Cardiac fibroblast (primary cell): ENCODE data around the gene MYO9A.
"Not testable (repeated sequence)": the region's sequence is repeated elsewhere in the genome, so short reads cannot be mapped to it uniquely, and the experiment has no call there.

Experiments
- DNase-seq, 2 donors: peaks; one replicate each; pipeline versions ENCODE4 v3.0.0 to v3.0.0-alpha.2; 2010; ENCODE audit warnings: low read depth in 2 of 2
- H3K4me3 ChIP-seq, 2 donors: replicated peaks in 1 of 2; 1 replicate in 1 of 2; 2 replicates in 1 of 2; pipeline ENCODE4 v1.5.1; 2011; ENCODE audit warnings: low read depth in 2 of 2, low read length in 2 of 2, mild to moderate bottlenecking in 2 of 2, moderate library complexity in 1 of 2
- TF ChIP-seq, protein P1 (sequence below): IDR thresholded peaks from one replicate; pipeline ENCODE4 v1.5.1; 2011; ENCODE audit warnings: low read depth, mild to moderate bottlenecking, low read length, inconsistent platforms

MYO9A gene

DNA sequence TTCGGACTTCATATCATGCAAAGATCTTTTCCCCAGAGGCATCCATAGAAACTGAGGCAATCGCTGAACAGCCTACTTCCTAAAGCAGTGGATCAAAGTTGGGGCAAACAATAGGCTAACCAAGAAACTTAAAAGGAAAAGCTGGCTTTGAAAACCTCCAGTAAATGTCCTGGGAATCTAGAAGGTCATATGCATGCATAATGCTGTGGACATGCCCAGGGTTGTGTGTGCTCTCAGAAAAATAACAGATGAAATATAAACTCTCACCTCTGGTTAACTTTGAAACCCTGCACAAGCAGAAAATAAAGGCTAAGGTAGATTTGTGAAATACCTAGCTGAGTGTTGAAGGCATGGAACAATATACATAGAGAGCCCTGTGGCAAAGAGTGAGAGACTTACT lies 96.3 kb downstream of the MYO9A start:
- no peak for DNase-seq
- no peak overlapping the region for H3K4me3 ChIP-seq
- TF ChIP-seq, protein P1, sequence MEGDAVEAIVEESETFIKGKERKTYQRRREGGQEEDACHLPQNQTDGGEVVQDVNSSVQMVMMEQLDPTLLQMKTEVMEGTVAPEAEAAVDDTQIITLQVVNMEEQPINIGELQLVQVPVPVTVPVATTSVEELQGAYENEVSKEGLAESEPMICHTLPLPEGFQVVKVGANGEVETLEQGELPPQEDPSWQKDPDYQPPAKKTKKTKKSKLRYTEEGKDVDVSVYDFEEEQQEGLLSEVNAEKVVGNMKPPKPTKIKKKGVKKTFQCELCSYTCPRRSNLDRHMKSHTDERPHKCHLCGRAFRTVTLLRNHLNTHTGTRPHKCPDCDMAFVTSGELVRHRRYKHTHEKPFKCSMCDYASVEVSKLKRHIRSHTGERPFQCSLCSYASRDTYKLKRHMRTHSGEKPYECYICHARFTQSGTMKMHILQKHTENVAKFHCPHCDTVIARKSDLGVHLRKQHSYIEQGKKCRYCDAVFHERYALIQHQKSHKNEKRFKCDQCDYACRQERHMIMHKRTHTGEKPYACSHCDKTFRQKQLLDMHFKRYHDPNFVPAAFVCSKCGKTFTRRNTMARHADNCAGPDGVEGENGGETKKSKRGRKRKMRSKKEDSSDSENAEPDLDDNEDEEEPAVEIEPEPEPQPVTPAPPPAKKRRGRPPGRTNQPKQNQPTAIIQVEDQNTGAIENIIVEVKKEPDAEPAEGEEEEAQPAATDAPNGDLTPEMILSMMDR = no peak

DNA sequence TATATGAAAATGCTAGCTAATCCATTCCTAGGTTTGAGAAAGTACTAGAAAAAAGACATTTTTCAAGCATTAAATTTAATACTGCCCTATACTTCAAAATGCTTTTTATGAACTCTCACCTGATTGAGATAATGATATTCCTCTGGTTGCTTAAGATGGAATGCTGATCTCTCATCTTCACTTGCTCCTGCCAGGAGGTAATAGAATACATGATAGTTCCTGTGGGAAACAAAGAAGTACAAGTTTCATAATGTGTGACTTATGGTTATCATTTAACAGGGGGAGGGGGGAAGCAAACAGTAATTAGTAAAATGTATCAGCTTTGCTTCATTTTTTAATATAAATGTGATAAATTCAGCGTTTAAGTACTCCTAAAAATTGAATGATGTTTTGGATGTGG lies 97.2 kb downstream of the MYO9A start:
- H3K4me3 ChIP-seq = no peak overlapping the region
- no peak for DNase-seq
- TF ChIP-seq, protein P1 = no peak

DNA sequence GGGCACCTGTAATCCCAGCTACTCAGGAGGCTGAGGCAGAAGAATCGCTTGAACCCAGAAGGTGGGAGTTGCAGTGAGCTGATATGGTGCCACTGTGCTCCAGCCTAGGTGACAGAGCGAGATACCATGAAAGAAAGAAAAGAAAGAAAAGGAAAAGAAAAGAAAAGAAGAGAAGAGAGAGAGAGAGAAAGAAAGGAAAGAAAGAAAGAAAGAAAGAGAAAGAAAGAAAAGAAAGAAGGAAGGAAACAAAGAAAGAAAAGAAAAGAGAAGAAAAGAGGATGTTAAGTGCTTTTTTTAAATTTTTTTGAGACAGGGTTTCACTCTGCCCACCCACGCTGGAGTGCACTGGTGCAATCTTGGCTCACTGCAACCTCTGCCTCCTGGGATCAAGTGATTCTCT lies 103.4 kb downstream of the MYO9A start:
- not testable (repeated sequence) for H3K4me3 ChIP-seq, DNase-seq

DNA sequence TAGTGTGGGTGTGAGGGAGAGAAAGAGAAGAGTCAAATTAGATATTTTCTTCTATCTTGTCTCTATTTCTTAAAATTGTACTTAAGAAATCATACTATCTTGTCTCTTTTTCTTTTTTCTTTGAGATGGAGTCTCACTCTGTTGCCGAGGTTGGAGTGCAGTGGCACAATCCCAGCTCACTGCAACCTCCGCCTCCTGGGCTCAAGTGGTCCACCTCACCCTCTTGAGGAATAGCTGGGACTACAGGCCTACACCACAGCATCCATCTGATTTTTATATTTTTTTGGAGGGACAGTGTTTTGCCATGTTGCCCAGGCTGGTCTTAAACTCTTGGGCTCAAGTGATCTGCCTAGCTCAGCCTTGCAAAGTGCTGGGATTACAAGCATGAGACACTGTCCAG lies 104.2 kb downstream of the MYO9A start:
- H3K4me3 ChIP-seq = no peak overlapping the region
- TF ChIP-seq, protein P1 = no peak
- DNase-seq = no peak

DNA sequence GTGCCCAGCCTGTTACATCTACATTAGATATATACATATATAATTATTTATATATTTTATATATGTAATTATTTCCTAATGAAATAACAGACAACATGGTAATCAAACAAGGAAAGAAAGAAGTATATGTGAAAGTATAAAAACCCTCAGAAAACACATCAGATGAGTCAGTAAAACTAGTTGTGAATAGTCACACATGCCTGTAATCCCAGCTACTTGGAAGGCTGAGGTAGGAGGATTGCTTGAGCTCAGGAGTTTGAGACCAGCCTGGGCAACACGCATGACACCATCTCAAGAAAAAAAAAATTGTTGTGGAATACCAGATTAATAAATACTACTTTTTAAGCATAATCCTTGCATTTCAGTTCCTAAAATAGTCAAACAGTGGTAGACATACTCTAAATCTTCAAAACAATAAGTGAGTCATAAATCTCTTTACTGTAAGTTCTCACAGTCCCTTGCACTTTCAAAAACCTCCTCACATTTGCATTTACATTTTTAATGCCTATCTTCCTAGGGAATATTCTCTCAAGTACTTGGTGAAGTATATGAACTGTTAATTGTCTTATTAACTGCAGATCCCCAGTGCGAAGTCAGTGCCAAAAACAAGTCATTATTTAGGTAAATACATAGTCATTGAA lies 106.5 kb downstream of the MYO9A start:
- peak in 1 of 2 donors; percentile 20 for DNase-seq
- H3K4me3 ChIP-seq = no peak overlapping the region
- TF ChIP-seq, protein P1 = no peak

DNA sequence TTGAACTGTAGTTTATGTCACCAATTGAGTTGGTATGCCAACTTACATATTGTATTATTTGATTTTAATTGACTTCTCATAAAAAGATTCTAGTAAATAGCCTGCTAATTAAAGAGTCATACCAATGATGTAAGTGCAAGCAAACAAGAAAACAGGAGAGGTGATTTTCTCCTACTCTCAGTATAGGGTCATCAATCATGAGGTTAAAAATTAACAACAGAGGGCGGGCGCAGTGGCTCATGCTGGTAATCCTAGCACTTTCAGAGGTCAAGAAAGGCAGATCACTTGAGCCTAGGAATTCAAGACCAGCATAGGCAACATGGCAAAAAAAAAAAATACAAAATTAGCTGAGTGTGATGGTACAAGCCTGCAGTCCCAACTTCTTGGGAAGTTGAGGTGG lies 108.7 kb downstream of the MYO9A start:
- DNase-seq = no peak
- TF ChIP-seq, protein P1 = no peak
- H3K4me3 ChIP-seq = no peak overlapping the region

DNA sequence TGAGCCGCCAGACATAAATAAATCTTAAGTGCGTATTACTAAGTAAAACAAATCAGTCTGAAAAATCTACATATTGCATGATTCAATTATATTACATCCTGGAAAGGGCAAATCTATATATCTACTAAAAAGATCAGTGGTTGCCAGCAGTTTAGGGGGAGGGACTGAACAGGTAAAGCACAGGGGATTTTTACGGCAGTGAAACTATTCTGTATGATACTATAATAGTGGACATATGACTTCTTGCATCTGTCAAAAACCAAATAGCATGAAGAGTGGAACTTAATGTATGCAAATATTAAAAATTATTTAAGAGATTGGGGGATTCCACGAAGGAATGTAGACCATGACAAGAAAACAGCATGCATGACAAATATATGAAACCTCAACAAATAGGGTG lies 111.6 kb downstream of the MYO9A start:
- H3K4me3 ChIP-seq = no peak overlapping the region
- TF ChIP-seq, protein P1 = no peak
- no peak for DNase-seq
